Erythroblast (primary cell): ENCODE results near the gene TIMP1.

Experiments used
- GATA1 ChIP-seq: IDR thresholded peaks from 2 replicates; pipeline ENCODE4 v1.6.1; 2011; ENCODE audit warnings: low read depth, mild to moderate bottlenecking, control low read depth, low read length, moderate library complexity
- POLR2A ChIP-seq: IDR thresholded peaks from 2 replicates; pipeline ENCODE4 v1.6.1; 2011; ENCODE audit warnings: mild to moderate bottlenecking, low read length

GRCh38 chrX:47572773-47573340, 9.4 kb upstream of the TIMP1 start:
- TF ChIP-seq POLR2A (peak; percentile 21), GATA1 (no peak)
